H9 (cell line): ENCODE results near the gene NLRP9. TPM values are rescaled to one million over a fixed set of nuclear protein-coding genes. Genes with fewer than 3 reads are reported as not detected.
A peak's percentile ranks its signal among the peaks of the same experiment; 100 is the strongest.

ENCODE experiments used
- DNase-seq: peaks from one replicate; pipeline ENCODE4 v3.0.0-alpha.2; 2017
- H2AFZ ChIP-seq: one replicate; pipeline ENCODE4 v1.6.1; 2013; ENCODE audit warnings: mild to moderate bottlenecking, low read length, control low read depth, moderate library complexity
- H2AK5ac ChIP-seq: 2 replicates; pipeline ENCODE4 v1.6.1; 2013; ENCODE audit warnings: low read length, control low read depth, mixed read lengths; ENCODE audit not compliant: insufficient read length
- H2BK120ac ChIP-seq: one replicate; pipeline ENCODE4 v1.6.1; 2013; ENCODE audit warnings: low read depth, mild to moderate bottlenecking, low read length, control low read depth, inconsistent platforms; ENCODE audit not compliant: poor library complexity, severe bottlenecking
- H2BK12ac ChIP-seq: 2 replicates; pipeline ENCODE4 v1.6.1; 2013; ENCODE audit warnings: low read length, control low read depth, mixed read lengths, low read depth; ENCODE audit not compliant: insufficient read length
- H2BK15ac ChIP-seq: 2 replicates; pipeline ENCODE4 v1.6.1; 2013; ENCODE audit warnings: low read depth, low read length, control low read depth
- H2BK20ac ChIP-seq: one replicate; pipeline ENCODE4 v1.6.1; 2013; ENCODE audit warnings: low read depth, mild to moderate bottlenecking, low read length, control low read depth, inconsistent platforms; ENCODE audit not compliant: poor library complexity, severe bottlenecking
- H2BK5ac ChIP-seq: 2 replicates; pipeline ENCODE4 v1.6.1; 2013; ENCODE audit warnings: low read length, control low read depth, mixed read lengths; ENCODE audit not compliant: insufficient read length
- H3K14ac ChIP-seq: 2 replicates; pipeline ENCODE4 v1.6.1; 2013; ENCODE audit warnings: low read length, control low read depth; ENCODE audit not compliant: insufficient read depth
- H3K18ac ChIP-seq: 2 replicates; pipeline ENCODE4 v1.6.1; 2013; ENCODE audit warnings: low read depth, mild to moderate bottlenecking, mixed read lengths, low read length, control low read depth; ENCODE audit not compliant: insufficient read length
- H3K23ac ChIP-seq: 2 replicates; pipeline ENCODE4 v1.6.1; 2013; ENCODE audit warnings: low read length, control low read depth, mixed read lengths, low read depth; ENCODE audit not compliant: insufficient read length
- H3K23me2 ChIP-seq: 2 replicates; pipeline ENCODE4 v1.6.1; 2013; ENCODE audit warnings: low read depth, mild to moderate bottlenecking, mixed read lengths, low read length, control low read depth; ENCODE audit not compliant: insufficient read length, poor library complexity, severe bottlenecking
- H3K27ac ChIP-seq: 2 replicates; pipeline ENCODE4 v1.5.1; 2013; ENCODE audit warnings: low read length, control low read depth, mixed read lengths, low read depth; ENCODE audit not compliant: insufficient read length
- H3K27me3 ChIP-seq: 2 replicates; pipeline ENCODE4 v1.6.1; 2013; ENCODE audit warnings: low read length, control low read depth, inconsistent platforms; ENCODE audit not compliant: insufficient read depth
- H3K4ac ChIP-seq: 2 replicates; pipeline ENCODE4 v1.6.1; 2013; ENCODE audit warnings: low read depth, mild to moderate bottlenecking, control low read depth, inconsistent platforms, low read length, moderate library complexity
- H3K4me1 ChIP-seq: 2 replicates; pipeline ENCODE4 v1.6.1; 2013; ENCODE audit warnings: low read length, control low read depth, inconsistent platforms; ENCODE audit not compliant: insufficient read depth
- H3K4me2 ChIP-seq: 2 replicates; pipeline ENCODE4 v1.6.1; 2013; ENCODE audit warnings: low read length, control low read depth, mixed read lengths; ENCODE audit not compliant: insufficient read length, insufficient read depth
- H3K56ac ChIP-seq: 2 replicates; pipeline ENCODE4 v1.6.1; 2013; ENCODE audit warnings: low read depth, mild to moderate bottlenecking, mixed read lengths, low read length, control low read depth; ENCODE audit not compliant: insufficient read length
- H3K79me1 ChIP-seq: 2 replicates; pipeline ENCODE4 v1.6.1; 2013; ENCODE audit warnings: low read depth, mild to moderate bottlenecking, moderate library complexity, low read length, control low read depth, inconsistent platforms; ENCODE audit not compliant: insufficient read depth, poor library complexity, severe bottlenecking
- H3K79me2 ChIP-seq: 2 replicates; pipeline ENCODE4 v1.6.1; 2013; ENCODE audit warnings: low read length, control low read depth, inconsistent platforms; ENCODE audit not compliant: insufficient read depth
- H3K9ac ChIP-seq: 2 replicates; pipeline ENCODE4 v1.6.1; 2013; ENCODE audit warnings: low read length, control low read depth, mixed read lengths; ENCODE audit not compliant: insufficient read length; ENCODE audit errors: extremely low read depth
- H3K9me3 ChIP-seq: one replicate; pipeline ENCODE4 v1.6.1; 2013; ENCODE audit warnings: low read depth, low read length, inconsistent platforms; ENCODE audit not compliant: control insufficient read depth
- H3T11ph ChIP-seq: one replicate; pipeline ENCODE4 v1.6.1; 2013; ENCODE audit warnings: mild to moderate bottlenecking, low read length, control low read depth, inconsistent platforms
- H4K20me1 ChIP-seq: one replicate; pipeline ENCODE4 v1.6.1; 2013; ENCODE audit not compliant: control insufficient read depth, insufficient read length, insufficient read depth
- H4K5ac ChIP-seq: 2 replicates; pipeline ENCODE4 v1.6.1; 2013; ENCODE audit warnings: low read depth, mild to moderate bottlenecking, mixed read lengths, low read length, control low read depth; ENCODE audit not compliant: insufficient read length
- H4K8ac ChIP-seq: replicated peaks from 2 replicates; pipeline ENCODE4 v1.6.1; 2013; ENCODE audit warnings: low read length, control low read depth, mixed read lengths, low read depth; ENCODE audit not compliant: insufficient read length
- H4K91ac ChIP-seq: 2 replicates; pipeline ENCODE4 v1.6.1; 2013; ENCODE audit warnings: low read depth, mild to moderate bottlenecking, moderate library complexity, mixed read lengths, low read length, control low read depth; ENCODE audit not compliant: insufficient read length
- H3K27ac Mint-ChIP-seq, 3 experiments: 2 replicates in 2 of 3; 3 replicates in 1 of 3; pipeline ENCODE4 v1.8.0; 2020 to 2021; ENCODE audit warnings: mixed read lengths in 3 of 3, mild to moderate bottlenecking in 1 of 3, moderate library complexity in 1 of 3
- H3K27me3 Mint-ChIP-seq: 2 replicates; pipeline ENCODE4 v1.8.0; 2021; ENCODE audit warnings: low read depth, mild to moderate bottlenecking, moderate library complexity, mixed read lengths
- H3K36me3 Mint-ChIP-seq, 3 experiments: 2 replicates in 2 of 3; 3 replicates in 1 of 3; pipeline ENCODE4 v1.8.0; 2020 to 2021; ENCODE audit warnings: low read depth in 3 of 3, mixed read lengths in 3 of 3; ENCODE audit not compliant: insufficient read depth in 1 of 3
- H3K4me1 Mint-ChIP-seq, 2 experiments: 2 replicates each; pipeline ENCODE4 v1.8.0; 2020; ENCODE audit warnings: mixed read lengths in 2 of 2
- H3K4me3 Mint-ChIP-seq, 2 experiments: 2 replicates in 1 of 2; 3 replicates in 1 of 2; pipeline ENCODE4 v1.8.0; 2020 to 2021; ENCODE audit warnings: mild to moderate bottlenecking in 2 of 2, mixed read lengths in 2 of 2, moderate library complexity in 1 of 2
- H3K9me3 Mint-ChIP-seq, 2 experiments: 2 replicates in 1 of 2; 3 replicates in 1 of 2; pipeline ENCODE4 v1.8.0; 2020; ENCODE audit warnings: mild to moderate bottlenecking in 2 of 2, mixed read lengths in 2 of 2, moderate library complexity in 1 of 2
- WGBS: extraction: QIAGEN DNeasy Blood & Tissue Kit; methylation state at CpG from one replicate; pipeline ENCODE4 v1.1.7; 2013; ENCODE audit warnings: missing lambda C conversion rate, low lambda C conversion rate, mixed read lengths; ENCODE audit not compliant: insufficient read length; ENCODE audit errors: extremely low coverage; 5-methylcytosine and 5-hydroxymethylcytosine counted together
- total RNA-seq: library from RNA; stranded (reverse); gene quantifications from 2 replicates; pipeline ENCODE4 v1.2.1, GENCODE V29; 2021
- TF ChIP-seq, protein P1 (sequence below): fragments of 200-600 bp; sonication (generic); conservative IDR thresholded peaks from 3 replicates; pipeline ENCODE4 v1.8.0; 2021; ENCODE audit warnings: antibody characterized with exemption, mild to moderate bottlenecking

Gene NLRP9
- total RNA-seq, 1 experiment from 2014 or later: not detected

DNA sequence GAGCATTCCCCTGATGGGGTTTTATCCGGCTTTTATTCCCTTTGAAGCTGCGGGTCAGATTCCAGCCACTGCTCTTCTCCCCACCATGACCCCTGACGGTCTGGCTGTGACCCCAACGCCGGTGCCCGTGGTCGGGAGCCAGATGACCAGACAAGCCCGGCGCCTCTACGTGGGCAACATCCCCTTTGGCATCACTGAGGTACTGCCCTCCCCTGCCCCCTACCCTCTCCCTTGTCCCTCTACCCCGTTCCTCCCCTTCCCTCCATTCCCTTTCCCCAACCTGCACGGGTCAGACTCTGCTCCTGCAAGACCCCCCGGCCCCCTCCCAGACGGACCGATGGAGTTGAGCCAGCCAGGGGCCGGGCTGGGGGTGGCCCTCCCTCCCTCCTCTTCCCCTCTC lies 77.2 kb downstream of the NLRP9 start:
- TF ChIP-seq, protein P1, sequence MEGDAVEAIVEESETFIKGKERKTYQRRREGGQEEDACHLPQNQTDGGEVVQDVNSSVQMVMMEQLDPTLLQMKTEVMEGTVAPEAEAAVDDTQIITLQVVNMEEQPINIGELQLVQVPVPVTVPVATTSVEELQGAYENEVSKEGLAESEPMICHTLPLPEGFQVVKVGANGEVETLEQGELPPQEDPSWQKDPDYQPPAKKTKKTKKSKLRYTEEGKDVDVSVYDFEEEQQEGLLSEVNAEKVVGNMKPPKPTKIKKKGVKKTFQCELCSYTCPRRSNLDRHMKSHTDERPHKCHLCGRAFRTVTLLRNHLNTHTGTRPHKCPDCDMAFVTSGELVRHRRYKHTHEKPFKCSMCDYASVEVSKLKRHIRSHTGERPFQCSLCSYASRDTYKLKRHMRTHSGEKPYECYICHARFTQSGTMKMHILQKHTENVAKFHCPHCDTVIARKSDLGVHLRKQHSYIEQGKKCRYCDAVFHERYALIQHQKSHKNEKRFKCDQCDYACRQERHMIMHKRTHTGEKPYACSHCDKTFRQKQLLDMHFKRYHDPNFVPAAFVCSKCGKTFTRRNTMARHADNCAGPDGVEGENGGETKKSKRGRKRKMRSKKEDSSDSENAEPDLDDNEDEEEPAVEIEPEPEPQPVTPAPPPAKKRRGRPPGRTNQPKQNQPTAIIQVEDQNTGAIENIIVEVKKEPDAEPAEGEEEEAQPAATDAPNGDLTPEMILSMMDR: no peak
- no peak overlapping the region for H3K4me3 Mint-ChIP-seq
- H2BK12ac ChIP-seq: no peak overlapping the region
- H2BK120ac ChIP-seq: no peak overlapping the region
- no peaks in the 10 kb centered on the region for H3K9me3 Mint-ChIP-seq
- peaks cover 45% of the 10 kb centered on the region for H3K79me2 ChIP-seq
- H3T11ph ChIP-seq: no peak overlapping the region
- H3K4ac ChIP-seq: no peak overlapping the region
- peak overlapping the region in 1 of 3 experiments; percentile 64; a peak in 3 of 7 replicates for H3K27ac Mint-ChIP-seq
- H3K56ac ChIP-seq: no peak overlapping the region
- H2BK15ac ChIP-seq: no peak overlapping the region
- H3K4me1 ChIP-seq: peaks cover 7% of the 10 kb centered on the region; the same call in 1 of the 2 replicates
- no peak for DNase-seq
- H3K23me2 ChIP-seq: peaks cover 7% of the 10 kb centered on the region
- no peak overlapping the region for H2BK5ac ChIP-seq
- no peaks in the 10 kb centered on the region for H4K20me1 ChIP-seq
- no peak overlapping the region for H2AFZ ChIP-seq
- H3K4me1 Mint-ChIP-seq: peaks cover 21 to 26% of the 10 kb centered on the region in 2 experiments
- no peak overlapping the region for H2BK20ac ChIP-seq
- H3K4me2 ChIP-seq: no peak overlapping the region
- H3K79me1 ChIP-seq: no peaks in the 10 kb centered on the region
- no peak overlapping the region for H4K91ac ChIP-seq
- H3K36me3 Mint-ChIP-seq: peaks cover 58 to 84% (median 69%) of the 10 kb centered on the region in 3 experiments
- WGBS: no CpG with 5 or more reads among the region's 16 CpGs
- H2AK5ac ChIP-seq: no peak overlapping the region
- no peak overlapping the region for H4K8ac ChIP-seq
- no peak overlapping the region for H4K5ac ChIP-seq
- no peak overlapping the region for H3K23ac ChIP-seq
- H3K14ac ChIP-seq: no peak overlapping the region
- no peak overlapping the region for H3K27ac ChIP-seq
- H3K27me3 Mint-ChIP-seq: no peaks in the 10 kb centered on the region
- no peaks in the 10 kb centered on the region for H3K27me3 ChIP-seq
- no peaks in the 10 kb centered on the region for H3K9me3 ChIP-seq
- no peak overlapping the region for H3K18ac ChIP-seq
- no peak overlapping the region for H3K9ac ChIP-seq
